NB4 (cell line): ENCODE measurements around the gene TMUB1.

Experiments
- MAX ChIP-seq: IDR thresholded peaks from 2 replicates; pipeline ENCODE4 v1.6.1; 2011; ENCODE audit warnings: low read depth, low read length
- MYC ChIP-seq: IDR thresholded peaks from 2 replicates; pipeline ENCODE4 v1.6.1; 2011; ENCODE audit warnings: low read depth, low read length
- POLR2A ChIP-seq: IDR thresholded peaks from 2 replicates; pipeline ENCODE4 v1.6.1; 2011; ENCODE audit warnings: mild to moderate bottlenecking; ENCODE audit not compliant: insufficient read length; ENCODE audit errors: extremely low read depth
- TF ChIP-seq, protein P1 (sequence below): IDR thresholded peaks from one replicate; pipeline ENCODE4 v1.5.1; 2012; ENCODE audit warnings: low read depth, low read length

- TF ChIP-seq POLR2A (no peak), MYC (no peak), MAX (no peak)
- TF ChIP-seq, protein P1, sequence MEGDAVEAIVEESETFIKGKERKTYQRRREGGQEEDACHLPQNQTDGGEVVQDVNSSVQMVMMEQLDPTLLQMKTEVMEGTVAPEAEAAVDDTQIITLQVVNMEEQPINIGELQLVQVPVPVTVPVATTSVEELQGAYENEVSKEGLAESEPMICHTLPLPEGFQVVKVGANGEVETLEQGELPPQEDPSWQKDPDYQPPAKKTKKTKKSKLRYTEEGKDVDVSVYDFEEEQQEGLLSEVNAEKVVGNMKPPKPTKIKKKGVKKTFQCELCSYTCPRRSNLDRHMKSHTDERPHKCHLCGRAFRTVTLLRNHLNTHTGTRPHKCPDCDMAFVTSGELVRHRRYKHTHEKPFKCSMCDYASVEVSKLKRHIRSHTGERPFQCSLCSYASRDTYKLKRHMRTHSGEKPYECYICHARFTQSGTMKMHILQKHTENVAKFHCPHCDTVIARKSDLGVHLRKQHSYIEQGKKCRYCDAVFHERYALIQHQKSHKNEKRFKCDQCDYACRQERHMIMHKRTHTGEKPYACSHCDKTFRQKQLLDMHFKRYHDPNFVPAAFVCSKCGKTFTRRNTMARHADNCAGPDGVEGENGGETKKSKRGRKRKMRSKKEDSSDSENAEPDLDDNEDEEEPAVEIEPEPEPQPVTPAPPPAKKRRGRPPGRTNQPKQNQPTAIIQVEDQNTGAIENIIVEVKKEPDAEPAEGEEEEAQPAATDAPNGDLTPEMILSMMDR: no peak
Measured at GRCh38 chr7:151100921-151101320, 17.6 kb upstream of the TMUB1 start.
